HG03378 (cell line): Measurements from ENCODE around the gene TAF3.
A peak's percentile ranks its signal among the peaks of the same experiment; 100 is the strongest.
"Not testable (repeated sequence)": the region's sequence is repeated elsewhere in the genome, so short reads cannot be mapped to it uniquely, and the experiment has no call there.

Experiments
- ATAC-seq: cut with Tn5 transposase; IDR thresholded peaks from one replicate; pipeline ENCODE4 v1.9.1; 2021; ENCODE audit warnings: mild to moderate bottlenecking, moderate library complexity; ENCODE audit not compliant: unreplicated experiment

Gene TAF3

GRCh38 chr10:7810443-7810842 is 7.9 kb upstream of the TAF3 start:
- no peak for ATAC-seq

- no peak for ATAC-seq
These were observed 7.3 kb upstream of the TAF3 start for GRCh38 chr10:7811000-7811399.

- ATAC-seq, result not testable (repeated sequence)
These were observed 6.6 kb upstream of the TAF3 start for GRCh38 chr10:7811743-7812142.

- no peak for ATAC-seq
These were observed 4.8 kb upstream of the TAF3 start for GRCh38 chr10:7813481-7813880.

- no peak for ATAC-seq
These were observed 729 bp upstream of the TAF3 start for GRCh38 chr10:7817576-7817975.

- ATAC-seq, result peak; percentile 18
These were observed 366 bp upstream of the TAF3 start for GRCh38 chr10:7817984-7818294.

- ATAC-seq, result peak; percentile 44
These were observed 786 bp downstream of the TAF3 start for GRCh38 chr10:7819121-7819460.

- no peak for ATAC-seq
These were observed 5.9 kb downstream of the TAF3 start for GRCh38 chr10:7824251-7824650.

- ATAC-seq, result no peak
These were observed 8.7 kb downstream of the TAF3 start for GRCh38 chr10:7826971-7827370.

GRCh38 chr10:7829289-7829834 is 11.1 kb downstream of the TAF3 start:
- no peak for ATAC-seq

- no peak for ATAC-seq
These were observed 13.8 kb downstream of the TAF3 start for GRCh38 chr10:7832060-7832459.

- ATAC-seq, result no peak
These were observed 14.9 kb downstream of the TAF3 start for GRCh38 chr10:7833210-7833609.

GRCh38 chr10:7834262-7834661 is 16.0 kb downstream of the TAF3 start:
- no peak for ATAC-seq

- ATAC-seq, result no peak
These were observed 18.3 kb downstream of the TAF3 start for GRCh38 chr10:7836571-7836970.

- ATAC-seq, result no peak
These were observed 28.3 kb downstream of the TAF3 start for GRCh38 chr10:7846591-7846990.

GRCh38 chr10:7853226-7853842 is 35.0 kb downstream of the TAF3 start:
- ATAC-seq, result no peak

GRCh38 chr10:7853890-7854289 is 35.6 kb downstream of the TAF3 start:
- no peak for ATAC-seq

GRCh38 chr10:7855205-7855604 is 36.9 kb downstream of the TAF3 start:
- ATAC-seq, result no peak

GRCh38 chr10:7856678-7857077 is 38.4 kb downstream of the TAF3 start:
- ATAC-seq, result no peak

GRCh38 chr10:7857262-7857661 is 39.0 kb downstream of the TAF3 start:
- no peak for ATAC-seq

- no peak for ATAC-seq
These were observed 43.3 kb downstream of the TAF3 start for GRCh38 chr10:7861509-7862120.

- ATAC-seq, result no peak
These were observed 43.8 kb downstream of the TAF3 start for GRCh38 chr10:7862121-7862514.

- ATAC-seq, result no peak
These were observed 47.9 kb downstream of the TAF3 start for GRCh38 chr10:7866176-7866575.
